Uterus (tissue), 4 donors: ENCODE measurements around the gene DDX51. TPM values are rescaled to one million over a fixed set of nuclear protein-coding genes. Genes with fewer than 3 reads are reported as not detected.
"Not testable (repeated sequence)": the region's sequence is repeated elsewhere in the genome, so short reads cannot be mapped to it uniquely, and the experiment has no call there.

Experiments used
- DNase-seq, 2 donors: peaks; one replicate each; pipeline ENCODE4 v3.0.0-alpha.2; 2019 to 2020
- H3K27ac ChIP-seq, 2 donors: fragments of 200-600 bp; sonication (generic); 1 replicate in 1 of 2; 2 replicates in 1 of 2; pipeline ENCODE4 v1.5.1; 2016 to 2018
- H3K27me3 ChIP-seq, 2 donors: fragments of 200-600 bp; sonication (generic); one replicate each; pipeline ENCODE4 v1.5.1; 2018 to 2019; ENCODE audit warnings: control low read depth in 1 of 2
- H3K36me3 ChIP-seq, 2 donors: fragments of 200-600 bp; sonication (generic); one replicate each; pipeline ENCODE4 v1.5.1; 2019; ENCODE audit warnings: control low read depth in 1 of 2
- H3K4me1 ChIP-seq, 2 donors: fragments of 200-600 bp; sonication (generic); one replicate each; pipeline ENCODE4 v1.5.1; 2018 to 2019; ENCODE audit warnings: control low read depth in 1 of 2
- H3K4me3 ChIP-seq, 2 donors: fragments of 200-600 bp; sonication (generic); 1 replicate in 1 of 2; 2 replicates in 1 of 2; pipeline ENCODE4 v1.5.1; 2018 to 2019; ENCODE audit warnings: mild to moderate bottlenecking in 1 of 2
- H3K9me3 ChIP-seq, 2 donors: fragments of 200-600 bp; sonication (generic); one replicate each; pipeline ENCODE4 v1.5.1; 2019; ENCODE audit warnings: control low read depth in 1 of 2
- CTCF ChIP-seq, 4 experiments: fragments of 200-600 bp in 2 of 4; fragments of 450-650 bp in 2 of 4; sonication (generic) in 2 of 4; IDR thresholded peaks; one replicate each; pipeline ENCODE4 v1.5.1; 2016 to 2019; ENCODE audit warnings: antibody characterized with exemption in 4 of 4, mild to moderate bottlenecking in 2 of 4, moderate library complexity in 1 of 4
- POLR2A ChIP-seq, 2 donors: fragments of 450-650 bp; IDR thresholded peaks; one replicate each; pipeline ENCODE4 v1.6.1; 2016; ENCODE audit warnings: antibody characterized with exemption in 2 of 2, mild to moderate bottlenecking in 1 of 2, moderate library complexity in 1 of 2
- intact Hi-C: fragments of 100-400 bp; cut with DNase I; formaldehyde crosslinking; loops from one replicate; pipeline ENCODE4 v1.15.1; 2023; ENCODE audit warnings: low total_unique reads
- total RNA-seq, 4 donors: library from RNA; depleted of rRNA in 3 of 4; stranded (reverse); fragments of >200 nt in 3 of 4; gene quantifications; one replicate each; pipeline versions ENCODE4 v1.1.0 to v1.2.4, GENCODE V29; 2014 to 2023
- donor health status: DM: yes; HTN: yes; CAD: no.

The DDX51 gene
- total RNA-seq, 4 donors from 2014 or later = 7.9 to 53.3 (median 16.6) TPM

GRCh38 chr12:132151766-132152410, 7.8 kb upstream of the DDX51 start:
- no peaks in the 10 kb centered on the region for H3K27me3 ChIP-seq
- DNase-seq = no peak
- H3K36me3 ChIP-seq = no peaks in the 10 kb centered on the region
- TF ChIP-seq POLR2A (IDR thresholded peaks at IDR 0.05) (no peak), CTCF (IDR thresholded peaks at IDR 0.05) (no peak)
- H3K27ac ChIP-seq = no peak overlapping the region
- no peaks in the 10 kb centered on the region for H3K9me3 ChIP-seq
- H3K4me1 ChIP-seq = peaks cover 0 to 9% of the 10 kb centered on the region in 2 donors
- intact Hi-C loops = no loop called here
- no peak overlapping the region for H3K4me3 ChIP-seq

DNA sequence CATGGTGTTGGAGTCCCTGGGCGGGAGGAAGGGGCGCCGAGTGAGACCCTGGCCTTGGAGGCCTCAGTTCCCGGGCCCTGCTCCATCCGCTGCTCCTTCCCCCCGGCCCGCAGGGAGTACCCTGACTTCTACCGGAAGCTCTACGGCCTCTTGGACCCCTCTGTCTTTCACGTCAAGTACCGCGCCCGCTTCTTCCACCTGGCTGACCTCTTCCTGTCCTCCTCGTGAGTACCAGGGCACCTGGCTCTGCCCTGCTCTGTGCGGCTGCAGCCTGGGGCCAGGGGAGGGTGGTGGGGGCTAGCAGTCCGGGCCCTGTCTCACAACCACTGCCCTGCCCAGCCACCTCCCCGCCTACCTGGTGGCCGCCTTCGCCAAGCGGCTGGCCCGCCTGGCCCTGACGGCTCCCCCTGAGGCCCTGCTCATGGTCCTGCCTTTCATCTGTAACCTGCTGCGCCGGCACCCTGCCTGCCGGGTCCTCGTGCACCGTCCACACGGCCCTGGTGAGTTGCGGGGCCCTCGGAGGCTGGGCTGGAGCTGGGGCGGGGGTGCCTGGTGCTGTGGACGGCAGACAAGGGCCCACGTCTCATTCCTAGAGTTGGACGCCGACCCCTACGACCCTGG, 7.1 kb upstream of the DDX51 start:
- TF ChIP-seq CTCF (IDR thresholded peaks at IDR 0.05) (no peak), POLR2A (IDR thresholded peaks at IDR 0.05) (no peak)
- intact Hi-C loops = no loop called here

DNA sequence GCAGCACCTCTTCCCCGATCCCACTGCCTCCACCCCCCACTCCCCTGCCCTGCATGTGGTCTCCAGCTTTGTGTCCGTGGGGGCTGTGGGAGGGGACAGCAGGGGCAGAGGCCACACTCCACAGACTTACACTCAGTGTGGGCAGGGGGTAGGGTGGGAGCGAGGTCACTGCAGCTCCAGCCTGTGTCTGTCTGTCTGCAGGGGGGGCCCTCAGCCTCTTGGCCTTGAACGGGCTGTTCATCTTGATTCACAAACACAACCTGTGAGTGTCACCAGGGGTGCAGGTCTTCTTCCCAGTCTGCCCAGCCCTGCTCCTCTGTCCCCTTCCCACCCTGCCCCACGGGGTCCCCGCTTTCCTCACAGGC, 6.6 kb upstream of the DDX51 start:
- DNase-seq = no peak
- Histone ChIP-seq H3K4me1 (peaks cover 0 to 9% of the 10 kb centered on the region in 2 donors), H3K9me3 (no peaks in the 10 kb centered on the region), H3K27ac (no peak overlapping the region), H3K4me3 (no peak overlapping the region), H3K27me3 (no peaks in the 10 kb centered on the region), H3K36me3 (no peaks in the 10 kb centered on the region)
- TF ChIP-seq CTCF (IDR thresholded peaks at IDR 0.05) = no peak
- TF ChIP-seq POLR2A (IDR thresholded peaks at IDR 0.05) = no peak
- intact Hi-C loops = no loop called here

More for the DNA sequence above, 7.1 kb upstream of the DDX51 start:
- no peaks in the 10 kb centered on the region for H3K36me3 ChIP-seq
- no peak overlapping the region for H3K27ac ChIP-seq
- H3K4me3 ChIP-seq = no peak overlapping the region
- DNase-seq = no peak
- peaks cover 0 to 9% of the 10 kb centered on the region in 2 donors for H3K4me1 ChIP-seq
- no peaks in the 10 kb centered on the region for H3K9me3 ChIP-seq
- no peaks in the 10 kb centered on the region for H3K27me3 ChIP-seq

- H3K4me3 ChIP-seq, DNase-seq, H3K9me3 ChIP-seq, H3K27me3 ChIP-seq, H3K36me3 ChIP-seq, intact Hi-C loops, H3K27ac ChIP-seq: not testable (repeated sequence)
- peaks cover 0 to 16% of the 10 kb centered on the region in 2 donors for H3K4me1 ChIP-seq
These were observed 5.4 kb upstream of the DDX51 start for GRCh38 chr12:132149526-132149925.

- no peak for DNase-seq
- TF ChIP-seq POLR2A (IDR thresholded peaks at IDR 0.05) (no peak), CTCF (IDR thresholded peaks at IDR 0.05) (no peak)
- Histone ChIP-seq H3K27ac (no peak overlapping the region), H3K36me3 (no peaks in the 10 kb centered on the region), H3K4me1 (peaks cover 0 to 9% of the 10 kb centered on the region in 2 donors), H3K27me3 (no peaks in the 10 kb centered on the region), H3K9me3 (no peaks in the 10 kb centered on the region), H3K4me3 (no peak overlapping the region)
- intact Hi-C loops = no loop called here
These were observed 4.4 kb upstream of the DDX51 start for GRCh38 chr12:132148368-132149045.
